ENCODE results near the gene EBF3. TPM values are rescaled to one million over a fixed set of nuclear protein-coding genes. Genes with fewer than 3 reads are reported as not detected.

The EBF3 gene
- total RNA-seq, 1 donor from 2014 or later, result not detected

- no peak for DNase-seq (ENCODE audit: low read depth)
- TF ChIP-seq, protein P1, sequence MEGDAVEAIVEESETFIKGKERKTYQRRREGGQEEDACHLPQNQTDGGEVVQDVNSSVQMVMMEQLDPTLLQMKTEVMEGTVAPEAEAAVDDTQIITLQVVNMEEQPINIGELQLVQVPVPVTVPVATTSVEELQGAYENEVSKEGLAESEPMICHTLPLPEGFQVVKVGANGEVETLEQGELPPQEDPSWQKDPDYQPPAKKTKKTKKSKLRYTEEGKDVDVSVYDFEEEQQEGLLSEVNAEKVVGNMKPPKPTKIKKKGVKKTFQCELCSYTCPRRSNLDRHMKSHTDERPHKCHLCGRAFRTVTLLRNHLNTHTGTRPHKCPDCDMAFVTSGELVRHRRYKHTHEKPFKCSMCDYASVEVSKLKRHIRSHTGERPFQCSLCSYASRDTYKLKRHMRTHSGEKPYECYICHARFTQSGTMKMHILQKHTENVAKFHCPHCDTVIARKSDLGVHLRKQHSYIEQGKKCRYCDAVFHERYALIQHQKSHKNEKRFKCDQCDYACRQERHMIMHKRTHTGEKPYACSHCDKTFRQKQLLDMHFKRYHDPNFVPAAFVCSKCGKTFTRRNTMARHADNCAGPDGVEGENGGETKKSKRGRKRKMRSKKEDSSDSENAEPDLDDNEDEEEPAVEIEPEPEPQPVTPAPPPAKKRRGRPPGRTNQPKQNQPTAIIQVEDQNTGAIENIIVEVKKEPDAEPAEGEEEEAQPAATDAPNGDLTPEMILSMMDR (conservative IDR thresholded peaks at IDR 0.05; ENCODE audit: low read depth, low read length), result no peak
- H3K4me3 ChIP-seq (ENCODE audit: low read depth, low read length), result no peak overlapping the region
Observed at GRCh38 chr10:129812398-129812797, 151.7 kb downstream of the EBF3 start.

DNA sequence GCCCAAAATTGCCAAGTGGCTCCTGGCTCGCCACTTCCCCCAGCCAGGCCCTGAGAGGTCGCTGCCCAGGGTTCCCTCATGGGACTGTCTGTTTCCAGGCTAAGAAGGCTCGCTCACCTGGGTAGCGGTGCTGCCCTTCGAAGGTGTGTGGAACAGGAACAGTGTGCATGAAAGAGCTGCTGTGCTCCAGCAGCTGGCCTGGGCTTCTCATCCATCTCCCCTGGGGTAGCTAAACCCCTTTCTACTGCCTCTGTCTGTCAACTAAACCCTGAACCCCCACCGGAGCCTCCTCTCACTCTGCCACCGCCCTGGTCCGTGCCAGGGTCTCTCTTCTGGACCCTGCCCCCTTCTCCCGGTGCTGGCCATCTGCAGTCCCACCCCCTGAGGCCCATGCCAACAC is 152.9 kb downstream of the EBF3 start:
- no peak overlapping the region for H3K4me3 ChIP-seq (ENCODE audit: low read depth, low read length)
- TF ChIP-seq, protein P1 (conservative IDR thresholded peaks at IDR 0.05; ENCODE audit: low read depth, low read length), result no peak
- DNase-seq (ENCODE audit: low read depth), result no peak

GRCh38 chr10:129809841-129810240 is 154.2 kb downstream of the EBF3 start:
- no peak for DNase-seq (ENCODE audit: low read depth)
- H3K4me3 ChIP-seq (ENCODE audit: low read depth, low read length), result no peak overlapping the region
- TF ChIP-seq, protein P1 (conservative IDR thresholded peaks at IDR 0.05; ENCODE audit: low read depth, low read length), result no peak

DNA sequence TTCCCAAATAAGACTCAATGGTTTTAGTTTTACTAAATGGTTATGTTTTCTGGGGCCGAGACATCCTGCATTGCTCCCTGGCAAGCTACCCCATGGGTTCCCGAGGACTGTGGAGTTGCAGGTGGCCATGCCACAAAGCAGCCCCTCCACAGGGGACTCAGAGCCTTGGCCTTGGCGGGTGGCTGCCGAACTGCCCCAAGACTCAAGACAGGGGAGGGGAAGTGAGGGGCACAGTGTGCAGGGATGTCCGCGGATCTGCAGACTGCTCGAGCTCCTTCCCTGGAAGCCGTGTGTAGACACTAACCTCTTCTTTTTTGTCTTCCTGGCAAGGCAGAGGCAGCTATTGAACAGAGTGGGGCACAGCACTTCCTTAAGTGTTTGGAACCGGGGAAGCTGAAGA is 154.6 kb downstream of the EBF3 start:
- DNase-seq (ENCODE audit: low read depth), result no peak
- TF ChIP-seq, protein P1 (conservative IDR thresholded peaks at IDR 0.05; ENCODE audit: low read depth, low read length), result no peak
- H3K4me3 ChIP-seq (ENCODE audit: low read depth, low read length), result no peak overlapping the region

- TF ChIP-seq, protein P1 (conservative IDR thresholded peaks at IDR 0.05; ENCODE audit: low read depth, low read length), result no peak
- no peak overlapping the region for H3K4me3 ChIP-seq (ENCODE audit: low read depth, low read length)
- DNase-seq (ENCODE audit: low read depth), result no peak
Observed at GRCh38 chr10:129808092-129808983, 155.7 kb downstream of the EBF3 start.

DNA sequence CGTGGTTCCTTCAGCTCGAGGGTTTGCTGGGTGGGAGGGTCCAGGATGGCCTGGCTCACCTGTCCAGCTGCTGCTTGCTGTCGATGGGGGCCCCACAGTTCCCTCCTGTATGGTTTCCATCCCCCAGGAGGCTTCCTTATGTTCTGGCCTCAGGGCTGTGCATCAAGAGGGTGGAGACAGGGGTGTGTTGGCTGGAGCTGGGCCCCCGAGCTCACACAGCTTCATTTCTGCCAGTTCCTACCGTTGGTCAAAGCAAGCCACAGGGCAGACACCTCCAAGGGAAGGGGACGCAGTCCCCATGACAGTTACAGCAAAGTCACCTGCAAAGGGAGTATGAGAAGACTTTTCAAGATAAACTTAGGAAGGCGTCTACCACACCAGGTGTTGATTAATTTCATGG is 156.9 kb downstream of the EBF3 start:
- TF ChIP-seq, protein P1 (conservative IDR thresholded peaks at IDR 0.05; ENCODE audit: low read depth, low read length), result no peak
- DNase-seq (ENCODE audit: low read depth), result no peak
- H3K4me3 ChIP-seq (ENCODE audit: low read depth, low read length), result no peak overlapping the region

Measured in epithelial cell of proximal tubule (primary cell).